ENCODE measurements around the gene VWC2L. TPM values are rescaled to one million over a fixed set of nuclear protein-coding genes. Genes with fewer than 3 reads are reported as not detected.
A peak's percentile ranks its signal among the peaks of the same experiment; 100 is the strongest.

Gene VWC2L
- total and polyA plus RNA-seq, 2 of the 8 experiments (the other 6 are each of a cell fraction or from before 2014, with no cell fraction given) = not detected

DNA sequence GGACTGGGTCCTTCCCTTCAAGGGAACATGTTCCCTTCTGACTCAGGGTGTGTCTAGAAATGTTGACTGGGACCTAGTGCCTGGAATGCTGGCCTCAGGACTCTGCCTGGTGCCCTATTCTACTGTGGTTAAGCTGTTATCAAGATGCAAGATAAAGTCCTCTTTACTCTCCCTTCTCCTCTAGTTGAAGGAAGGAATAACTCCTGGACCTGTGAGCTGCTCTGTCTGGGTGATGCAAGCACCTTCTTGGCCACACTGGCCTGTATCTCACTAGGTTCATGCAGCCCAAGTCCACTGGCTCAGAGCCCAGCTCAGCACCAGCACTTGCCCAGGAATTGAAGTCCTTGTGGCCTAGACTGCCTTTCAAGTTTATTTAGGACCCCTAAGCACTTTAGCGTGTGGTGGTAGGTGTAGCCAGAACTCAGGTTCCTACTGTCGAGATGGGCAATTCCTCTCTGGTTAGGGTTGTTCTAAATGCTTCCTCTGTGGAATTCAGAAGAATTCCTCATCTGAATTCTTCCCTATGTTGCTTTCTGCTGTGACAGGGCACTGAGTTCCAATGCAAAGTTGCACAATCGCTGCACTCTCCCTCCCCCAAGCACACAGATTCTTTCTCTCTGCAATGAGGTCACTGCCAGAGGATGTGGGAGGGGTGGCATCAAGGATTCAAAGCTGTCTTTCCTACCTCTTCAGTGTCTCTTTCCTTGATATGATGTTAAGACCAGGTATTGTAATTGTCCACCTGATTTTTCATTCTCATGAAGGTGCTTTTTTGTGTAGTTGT, 54.7 kb downstream of the VWC2L start:
- FAIRE-seq (no peak), DNase-seq (ENCODE audit: low read depth in 1 of 2, low spot score in 2 of 2) (no peak)
- Histone ChIP-seq H3K79me2 (ENCODE audit: control insufficient read depth in 1 of 2, insufficient read depth in 2 of 2, low read length in 2 of 2) (no peaks in the 10 kb centered on the region), H3K56ac (replicated peaks; ENCODE audit: insufficient read length, low read depth, low read length) (no peak overlapping the region), H3K4me1 (replicated peaks in 1 of 4; ENCODE audit: control insufficient read depth in 3 of 4, insufficient read depth in 4 of 4, low read length in 3 of 4) (no peaks in the 10 kb centered on the region), H2BK20ac (ENCODE audit: low read length) (no peak overlapping the region), H2BK12ac (ENCODE audit: low read depth, low read length) (no peak overlapping the region), H2BK15ac (ENCODE audit: low read length) (no peak overlapping the region), H4K91ac (replicated peaks; ENCODE audit: insufficient read length, low read length) (no peak overlapping the region), H3K4me3 (ENCODE audit: extremely low read depth in 1 of 4, insufficient read depth in 2 of 4, low read depth in 3 of 4, low read length in 4 of 4) (no peak overlapping the region), H3K23ac (ENCODE audit: insufficient read length) (no peak overlapping the region), H2AK5ac (ENCODE audit: low read depth, low read length) (no peak overlapping the region), H3K4ac (replicated peaks; ENCODE audit: insufficient read length, low read depth, low read length) (no peak overlapping the region), H3K18ac (ENCODE audit: extremely low read depth, low read length) (no peak overlapping the region), H3K14ac (ENCODE audit: insufficient read length) (no peak overlapping the region), H2BK120ac (replicated peaks; ENCODE audit: low read depth, low read length) (no peak overlapping the region), H4K20me1 (replicated peaks in 1 of 2; ENCODE audit: control insufficient read depth in 1 of 2, insufficient read depth in 2 of 2, low read length in 2 of 2) (no peaks in the 10 kb centered on the region), H3K23me2 (ENCODE audit: low read depth, low read length) (no peaks in the 10 kb centered on the region), H3K27me3 (replicated peaks in 1 of 4; ENCODE audit: control insufficient read depth in 3 of 4, extremely low read depth in 1 of 4, insufficient read depth in 3 of 4, low read length in 3 of 4) (no peaks in the 10 kb centered on the region), H3K4me2 (ENCODE audit: insufficient read depth in 1 of 2, low read depth in 2 of 2, low read length in 2 of 2) (no peak overlapping the region), H2AFZ (ENCODE audit: low read length) (no peak overlapping the region), H3K9ac (replicated peaks in 1 of 4; ENCODE audit: extremely low read depth in 1 of 4, low read depth in 3 of 4, low read length in 3 of 4) (no peak overlapping the region), H4K8ac (ENCODE audit: extremely low read depth, insufficient read depth, low read length) (no peak overlapping the region), H3K79me1 (ENCODE audit: low read depth, low read length) (no peaks in the 10 kb centered on the region), H3K27ac (ENCODE audit: low read depth, low read length) (no peak overlapping the region), H3K36me3 (ENCODE audit: control insufficient read depth in 2 of 4, insufficient read depth in 4 of 4, low read length in 3 of 4) (no peaks in the 10 kb centered on the region), H4K5ac (ENCODE audit: insufficient read length, low read depth, low read length) (no peak overlapping the region), H3K9me3 (ENCODE audit: insufficient read depth in 2 of 2, low read depth in 1 of 2, low read length in 1 of 2) (no peaks in the 10 kb centered on the region), H2BK5ac (ENCODE audit: low read depth, low read length) (no peak overlapping the region; the same call in 1 of the 2 replicates)
- POLR2A ChIA-PET (ENCODE audit: partially characterized antibody) = no interaction called here
- 92% methylated on average over 3 of the region's 3 CpGs; no CpG with 5 or more reads in 1 of the 2 experiments for WGBS, 2 experiments (ENCODE audit: extremely low coverage in 1 of 2, insufficient coverage in 1 of 2, insufficient read length in 1 of 2, insufficient replicate concordance in 2 of 2, low coverage in 1 of 2, low lambda C conversion rate in 2 of 2, missing lambda C conversion rate in 1 of 2)
- CTCF ChIA-PET (ENCODE audit: partially characterized antibody) = interaction anchor here (0.6 kb wide), 2 partner anchors 17 to 24 kb away, joined by 3 read pairs; no protein-coding TSS in a partner anchor
- TF ChIP-seq SP4 (IDR thresholded peaks at IDR 0.05; ENCODE audit: low read length) (no peak), CEBPB (IDR thresholded peaks at IDR 0.05; ENCODE audit: low read depth, low read length) (peak; percentile 87)

All from H1 (cell line).